GM21367 (cell line): ENCODE results near the gene TIMD4.
"Not testable (repeated sequence)": the region's sequence is repeated elsewhere in the genome, so short reads cannot be mapped to it uniquely, and the experiment has no call there.

Experiments used
- ATAC-seq: cut with Tn5 transposase; IDR thresholded peaks from one replicate; pipeline ENCODE4 v1.9.1; 2021; ENCODE audit not compliant: unreplicated experiment

TIMD4 gene

DNA sequence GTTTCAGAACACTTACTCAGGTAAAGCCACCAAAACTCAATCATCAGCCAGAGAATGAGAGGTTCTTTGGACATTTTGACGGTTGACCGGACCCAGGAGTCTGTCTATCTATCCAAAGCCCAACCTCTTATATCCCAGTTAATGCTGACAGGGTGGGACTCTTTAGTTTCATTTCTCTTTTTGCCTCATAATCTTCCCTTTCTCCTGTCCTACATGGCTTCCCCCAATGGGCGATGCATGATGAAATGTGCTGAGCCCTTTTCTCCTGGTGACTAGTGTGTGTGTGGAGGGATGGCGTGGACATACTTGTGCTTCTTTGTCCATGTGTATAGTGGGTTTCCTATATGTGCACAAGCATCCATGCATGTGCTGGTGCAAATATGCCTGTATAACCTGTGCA is at the start of gene TIMD4:
TIMD4 (minus strand) TSS at position 102 of the 400 bp plus-strand sequence; CDS start at position 74, 28 bp downstream.
- ATAC-seq: no peak

GRCh38 chr5:157006262-157006661 is 43.2 kb upstream of the TIMD4 start:
- ATAC-seq: no peak

DNA sequence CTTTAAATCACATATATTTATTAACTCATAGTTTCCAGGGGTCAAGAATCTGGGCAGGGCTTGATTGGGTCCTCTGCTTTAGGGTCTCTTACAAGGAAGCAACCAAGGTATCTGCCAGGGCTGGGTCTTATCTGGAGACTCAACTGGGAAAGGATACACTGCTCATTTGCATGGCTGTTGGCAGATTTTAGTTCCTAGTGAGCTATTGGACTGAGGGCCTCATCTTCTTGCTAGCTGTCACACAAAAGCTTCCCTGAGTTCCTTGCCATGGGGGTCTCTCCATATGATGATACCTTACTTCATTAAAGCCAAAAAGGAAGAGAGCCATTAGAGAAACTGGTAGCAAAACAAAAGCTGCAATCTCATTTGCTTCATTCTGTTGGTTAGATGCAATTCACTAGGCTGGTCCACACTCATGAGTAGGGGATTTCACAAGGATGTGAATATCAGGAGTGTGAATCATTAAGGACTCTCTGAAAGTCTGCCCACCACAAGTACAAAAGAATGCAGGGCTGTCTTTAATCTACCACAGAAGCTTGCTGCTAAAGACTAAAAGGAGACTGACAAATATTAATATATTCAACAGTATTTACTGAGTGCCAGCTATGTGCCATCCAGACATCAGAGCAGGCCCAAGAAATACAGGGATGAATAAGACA is 42.0 kb upstream of the TIMD4 start:
- no peak for ATAC-seq

DNA sequence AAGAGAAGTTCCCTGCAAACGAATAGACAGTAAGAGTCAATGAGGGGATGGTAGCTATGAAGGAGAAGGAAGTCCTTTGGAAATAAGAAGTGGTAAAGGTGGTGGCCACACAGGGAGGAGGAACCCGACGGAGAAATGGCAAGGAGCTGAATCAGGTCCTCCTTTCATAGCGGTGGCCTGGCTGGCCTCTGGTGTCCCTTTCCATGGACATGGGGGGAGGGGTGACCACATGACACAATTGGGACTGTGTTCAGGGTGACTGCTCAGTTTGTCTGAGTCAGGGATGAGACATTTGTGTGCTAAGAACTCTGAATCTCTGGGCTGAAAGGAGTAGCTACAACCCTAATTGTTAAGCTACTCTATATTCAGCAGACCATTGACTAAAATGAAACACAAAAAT is 28.7 kb upstream of the TIMD4 start:
- no peak for ATAC-seq

GRCh38 chr5:156984064-156984463 is 21.0 kb upstream of the TIMD4 start:
- ATAC-seq: no peak

DNA sequence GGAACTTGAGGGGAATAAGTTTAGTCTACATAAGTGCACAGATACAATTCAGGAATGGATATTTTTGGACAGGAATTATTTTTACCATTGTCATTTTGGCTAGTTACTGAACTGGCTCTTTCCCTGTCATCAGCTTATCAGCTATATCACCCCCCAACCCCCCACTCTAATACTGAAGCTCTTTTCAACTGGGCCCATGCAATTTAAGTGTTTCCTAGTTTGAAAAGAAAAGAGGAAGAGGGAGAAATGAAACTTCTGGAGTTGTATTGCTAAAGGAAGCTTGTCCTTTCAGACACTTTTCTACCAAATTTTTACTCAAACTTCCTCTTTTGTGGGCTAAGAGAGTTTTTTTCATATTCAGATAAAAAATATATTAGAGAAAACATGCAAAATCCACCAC is 18.5 kb upstream of the TIMD4 start:
- ATAC-seq: no peak

DNA sequence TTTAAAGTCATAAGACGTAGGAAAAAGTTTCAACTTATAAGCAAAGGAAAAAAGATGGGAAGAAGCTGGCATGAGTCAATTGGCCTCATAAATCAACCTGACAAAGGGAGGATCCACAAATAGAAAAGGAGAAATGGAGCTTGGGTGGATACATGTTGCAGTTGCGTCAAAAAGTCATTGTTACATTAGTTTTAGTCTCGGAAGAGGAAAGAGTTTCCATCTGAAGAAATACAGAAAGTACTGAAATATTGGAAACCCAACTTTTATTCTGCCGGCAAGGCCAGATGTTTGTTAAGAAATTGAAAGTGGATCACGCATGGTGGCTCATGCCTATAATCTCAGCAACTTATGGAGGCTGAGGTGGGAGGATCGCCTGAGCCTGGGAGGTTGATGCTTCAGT is 11.3 kb upstream of the TIMD4 start:
- no peak for ATAC-seq

GRCh38 chr5:156971848-156972525 is 9.0 kb upstream of the TIMD4 start:
- ATAC-seq: no peak

DNA sequence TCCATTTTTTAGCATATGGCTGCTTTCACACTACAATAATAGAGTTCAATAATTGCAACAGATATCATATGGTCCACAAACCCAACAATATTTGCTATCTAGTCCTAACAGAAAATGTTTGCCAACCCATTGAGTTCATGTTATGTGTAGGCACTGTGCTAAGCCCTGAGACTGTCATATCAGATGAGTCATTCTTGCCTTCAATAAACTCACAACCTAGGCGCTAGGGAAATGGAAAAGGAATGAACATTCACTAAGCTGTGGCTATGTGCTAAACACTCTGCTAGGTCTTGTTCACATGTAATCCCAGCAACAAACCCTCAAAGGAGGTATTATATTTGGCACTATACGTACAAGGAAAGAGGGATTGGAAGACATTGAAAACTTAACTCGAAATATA is 8.4 kb upstream of the TIMD4 start:
- ATAC-seq: no peak

DNA sequence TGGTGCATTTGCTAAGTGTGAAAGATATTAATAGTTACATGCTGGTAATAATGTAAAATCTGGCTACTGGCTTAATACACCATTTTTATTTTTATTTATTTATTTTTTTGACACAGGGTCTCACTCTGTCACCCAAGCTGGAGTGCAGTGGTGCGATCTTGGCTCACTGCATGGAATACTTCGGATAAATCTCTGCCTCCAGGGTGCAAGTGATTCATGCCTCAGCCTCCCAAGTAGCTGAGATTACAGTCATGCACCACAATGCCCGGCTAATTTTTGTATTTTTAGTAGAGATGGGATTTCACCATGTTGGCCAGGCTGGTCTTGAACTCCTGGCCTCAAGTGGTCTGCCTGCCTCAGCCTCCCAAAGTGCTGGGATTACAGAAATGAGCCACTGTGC is 4.4 kb upstream of the TIMD4 start:
- not testable (repeated sequence) for ATAC-seq

DNA sequence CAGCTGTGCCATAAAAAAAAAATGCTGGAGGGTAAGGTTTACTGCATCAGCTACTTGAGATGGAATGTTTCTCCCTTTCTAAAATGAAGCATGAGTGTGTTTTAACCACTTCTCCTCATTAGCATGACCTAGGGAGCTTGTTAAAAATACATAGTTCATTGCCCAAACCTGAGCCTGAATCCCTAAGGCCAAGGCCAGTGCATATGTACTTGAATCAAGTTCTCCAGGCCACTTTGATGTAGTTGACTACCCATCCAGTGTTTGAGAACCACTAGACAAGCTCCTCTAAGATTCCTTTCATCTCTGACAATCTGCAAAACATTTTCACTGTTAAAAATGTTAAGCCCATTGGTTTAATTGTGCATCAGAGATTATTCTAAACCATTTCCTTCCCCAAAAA is 6.7 kb downstream of the TIMD4 start:
- ATAC-seq: no peak

GRCh38 chr5:156951359-156951758 is 11.7 kb downstream of the TIMD4 start:
- no peak for ATAC-seq

GRCh38 chr5:156950716-156951115 is 12.3 kb downstream of the TIMD4 start:
- ATAC-seq: no peak

GRCh38 chr5:156949424-156949823 is 13.6 kb downstream of the TIMD4 start:
- ATAC-seq: no peak

DNA sequence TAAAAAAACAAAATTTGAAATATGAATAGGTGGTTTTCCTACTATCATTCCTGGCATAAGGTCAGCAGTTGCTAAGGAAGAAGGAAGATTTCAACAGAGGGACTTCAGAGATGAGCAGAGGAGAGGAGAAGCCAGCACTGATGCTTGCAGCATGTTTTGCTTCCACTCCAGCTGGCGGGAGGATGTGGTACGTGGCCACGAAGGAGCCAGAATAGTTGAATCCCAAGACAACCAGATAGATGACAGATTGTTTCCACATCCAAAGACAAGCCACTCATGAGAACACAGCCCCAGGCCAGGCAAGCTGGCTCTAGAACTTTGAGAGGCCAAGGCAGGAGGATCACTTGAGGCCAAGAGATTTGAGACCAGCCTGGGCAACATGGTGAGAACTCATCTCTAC is 15.1 kb downstream of the TIMD4 start:
- no peak for ATAC-seq

DNA sequence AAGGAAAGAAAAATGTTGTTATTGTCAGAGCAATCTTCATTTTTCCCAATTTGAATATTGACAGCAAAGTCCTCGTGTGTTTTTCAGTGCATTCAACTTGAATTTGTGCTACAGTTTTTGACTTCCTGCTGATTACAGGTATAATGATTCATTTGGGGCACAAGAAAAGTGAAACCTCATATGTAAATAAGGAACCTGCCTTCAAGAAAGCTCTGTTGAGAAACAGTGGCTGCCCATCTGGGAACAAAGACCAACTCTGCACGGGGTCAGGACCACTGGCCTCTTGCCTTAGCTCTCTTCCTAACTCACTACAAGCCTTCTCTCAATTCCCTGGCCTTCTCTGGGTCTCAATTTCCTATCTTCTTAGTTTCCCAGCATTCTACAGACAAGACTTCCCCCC is 21.0 kb downstream of the TIMD4 start:
- ATAC-seq: peak; percentile 98

DNA sequence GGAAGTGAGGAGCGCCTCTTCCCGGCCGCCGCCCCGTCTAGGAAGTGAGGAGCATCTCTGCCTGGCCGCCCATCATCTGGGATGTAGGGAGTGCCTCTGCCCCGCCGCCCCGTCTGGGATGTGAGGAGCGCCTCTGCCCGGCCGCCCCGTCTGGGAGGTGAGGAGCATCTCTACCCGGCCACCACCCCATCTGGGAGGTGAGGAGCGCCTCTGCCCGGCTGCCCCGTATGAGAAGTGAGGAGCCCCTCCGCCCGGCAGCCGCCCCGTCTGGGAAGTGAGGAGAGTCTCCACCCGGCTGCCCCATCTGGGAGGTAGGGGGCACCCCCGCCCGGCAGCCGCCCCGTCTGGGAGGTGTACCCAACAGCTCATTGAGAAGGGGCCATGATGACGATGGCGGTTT is 22.6 kb downstream of the TIMD4 start:
- ATAC-seq: not testable (repeated sequence)

DNA sequence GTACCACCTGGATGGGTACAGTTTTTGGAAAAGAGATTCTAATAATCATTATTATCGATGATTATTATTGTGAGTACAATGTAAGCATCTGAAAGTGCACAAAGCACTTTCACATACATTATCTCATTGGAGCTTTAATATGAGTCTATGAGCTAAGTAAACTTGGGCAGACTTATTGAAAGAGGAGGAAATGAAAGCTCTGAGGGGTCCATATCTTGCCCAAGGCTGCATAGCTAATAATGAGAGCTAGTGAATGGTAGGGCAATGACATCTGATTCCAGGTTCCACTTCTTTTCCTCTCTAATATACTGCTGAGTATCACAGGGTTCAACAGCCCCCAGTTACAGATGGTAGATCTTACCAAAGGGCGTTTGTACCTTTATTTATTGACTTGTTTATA is 26.1 kb downstream of the TIMD4 start:
- ATAC-seq: no peak

DNA sequence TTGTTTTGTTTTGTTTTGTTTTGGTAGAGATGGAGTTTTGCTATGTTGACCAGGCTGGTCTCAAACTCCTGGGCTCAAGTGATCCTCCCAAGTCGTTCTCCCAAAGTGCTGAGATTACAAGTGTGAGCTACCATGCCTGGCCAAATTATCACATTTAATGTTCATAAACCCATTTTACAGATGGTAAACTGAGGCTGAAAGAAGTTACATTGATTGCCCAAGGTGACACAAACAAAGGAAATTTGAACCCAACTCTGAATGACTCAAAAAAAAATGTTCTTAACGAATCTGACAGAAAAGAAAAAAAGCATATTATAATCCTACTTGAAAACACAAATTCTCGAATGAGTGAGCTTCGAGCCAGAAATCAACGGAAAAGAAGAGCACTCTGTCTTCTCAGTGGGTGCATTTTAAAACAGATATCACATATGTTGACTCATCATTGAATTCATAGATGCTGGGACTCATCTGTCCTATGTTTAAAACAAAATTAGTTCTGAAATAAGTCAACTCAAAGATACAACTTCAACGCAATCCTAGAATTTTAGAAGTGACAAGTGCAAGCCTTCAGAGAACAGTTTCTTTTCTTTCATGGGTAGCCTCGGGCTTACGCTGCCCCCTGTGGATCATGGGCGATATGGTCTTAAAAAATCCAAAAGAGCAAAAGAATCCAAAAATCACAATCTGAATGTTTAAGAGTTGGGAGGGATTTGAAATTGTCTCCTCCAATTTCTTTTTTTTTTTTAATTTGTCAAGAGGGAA is 28.4 kb downstream of the TIMD4 start:
- no peak for ATAC-seq

DNA sequence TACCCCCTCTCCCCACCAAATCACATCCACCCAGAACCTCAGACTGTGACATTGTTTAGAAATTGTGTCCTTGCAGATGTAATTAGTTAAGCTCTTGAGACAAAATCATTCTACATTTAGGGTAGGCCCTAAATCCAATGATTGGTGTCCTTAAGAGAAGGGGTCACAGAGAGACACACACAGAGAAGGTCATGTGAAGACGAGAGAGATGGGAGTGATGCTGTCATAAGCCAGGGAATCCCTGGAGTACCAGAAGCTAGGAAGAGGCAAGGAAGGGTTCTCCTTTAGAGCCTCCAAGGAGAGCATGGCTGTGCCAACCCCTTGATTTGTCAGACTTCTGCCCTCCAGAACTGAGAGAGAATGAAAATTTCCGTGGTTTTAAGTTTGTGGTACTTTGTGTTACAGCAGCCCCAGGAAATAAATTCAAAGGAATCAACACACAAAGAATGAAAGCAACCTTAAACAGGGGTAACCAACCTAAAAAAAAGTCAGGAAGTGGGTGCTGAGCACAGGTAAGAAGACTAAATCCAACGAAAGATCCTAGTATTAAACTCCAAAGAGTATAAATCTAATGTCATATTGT is 33.6 kb downstream of the TIMD4 start:
- no peak for ATAC-seq

- no peak for ATAC-seq
These were observed 35.5 kb downstream of the TIMD4 start for GRCh38 chr5:156927545-156927944.

DNA sequence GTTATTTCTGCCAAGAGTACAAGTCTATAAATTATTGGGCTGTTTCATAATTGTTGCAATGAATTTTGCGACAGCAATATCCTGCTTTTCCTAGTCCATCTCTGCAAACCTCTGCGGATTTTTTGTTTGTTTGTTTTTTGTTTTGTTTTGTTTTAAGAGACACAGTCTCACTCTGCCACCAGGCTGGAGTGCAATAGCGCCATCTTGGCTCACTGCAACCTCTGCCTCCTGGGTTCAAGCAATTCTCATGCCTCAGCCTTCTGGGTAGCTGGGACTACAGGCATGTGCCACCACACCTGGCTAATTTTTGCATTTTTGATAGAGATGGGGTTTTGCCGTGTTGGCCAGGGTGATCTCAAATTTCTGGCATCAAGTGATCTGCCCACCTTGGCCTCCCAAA is 37.3 kb downstream of the TIMD4 start:
- ATAC-seq: not testable (repeated sequence)
